Bronchial epithelial cell (primary cell): Measurements from ENCODE around the gene NRL. TPM values are rescaled to one million over a fixed set of nuclear protein-coding genes. Genes with fewer than 3 reads are reported as not detected.

Source experiments
- DNase-seq: peaks from one replicate; pipeline ENCODE4 v3.0.0-alpha.2; 2010; ENCODE audit warnings: low read depth
- FAIRE-seq: peaks from 2 replicates; lab custom pipeline; 2011; peaks lifted over from hg19 to GRCh38; lab: Jason Lieb, UNC
- H3K27me3 ChIP-seq: 2 replicates; pipeline ENCODE4 v1.5.1; 2011; ENCODE audit warnings: low read length; ENCODE audit not compliant: control insufficient read depth, insufficient read depth
- H3K36me3 ChIP-seq: 2 replicates; pipeline ENCODE4 v1.5.1; 2011; ENCODE audit warnings: low read length; ENCODE audit not compliant: control insufficient read depth, insufficient read depth
- H3K4me3 ChIP-seq: 2 replicates; pipeline ENCODE4 v1.5.1; 2011; ENCODE audit warnings: mild to moderate bottlenecking, low read depth, low read length, control low read depth
- CTCF ChIP-seq: IDR thresholded peaks from 2 replicates; pipeline ENCODE4 v1.5.1; 2011; ENCODE audit warnings: mild to moderate bottlenecking, moderate library complexity, low read length, control low read depth, inconsistent platforms; ENCODE audit not compliant: insufficient read depth, severe bottlenecking
- total RNA-seq: library from RNA; depleted of rRNA; stranded (reverse); fragments of >200 nt; gene quantifications from 2 replicates; pipeline ENCODE4 v1.2.1, GENCODE V29; 2014

NRL gene
- total RNA-seq, 1 donor from 2014 or later, result 0.79 TPM

GRCh38 chr14:24074625-24075484 lies 39.9 kb downstream of the NRL start:
- DNase-seq (no peak), FAIRE-seq (no peak)
- H3K27me3 ChIP-seq, result peaks cover 9% of the 10 kb centered on the region
- H3K36me3 ChIP-seq, result no peaks in the 10 kb centered on the region
- no peak for TF ChIP-seq CTCF
- H3K4me3 ChIP-seq, result no peak overlapping the region

GRCh38 chr14:24072881-24073877 lies 41.6 kb downstream of the NRL start:
- FAIRE-seq (no peak), DNase-seq (no peak)
- H3K27me3 ChIP-seq, result peaks cover 8% of the 10 kb centered on the region
- H3K4me3 ChIP-seq, result no peak overlapping the region
- no peak for TF ChIP-seq CTCF
- no peaks in the 10 kb centered on the region for H3K36me3 ChIP-seq

DNA sequence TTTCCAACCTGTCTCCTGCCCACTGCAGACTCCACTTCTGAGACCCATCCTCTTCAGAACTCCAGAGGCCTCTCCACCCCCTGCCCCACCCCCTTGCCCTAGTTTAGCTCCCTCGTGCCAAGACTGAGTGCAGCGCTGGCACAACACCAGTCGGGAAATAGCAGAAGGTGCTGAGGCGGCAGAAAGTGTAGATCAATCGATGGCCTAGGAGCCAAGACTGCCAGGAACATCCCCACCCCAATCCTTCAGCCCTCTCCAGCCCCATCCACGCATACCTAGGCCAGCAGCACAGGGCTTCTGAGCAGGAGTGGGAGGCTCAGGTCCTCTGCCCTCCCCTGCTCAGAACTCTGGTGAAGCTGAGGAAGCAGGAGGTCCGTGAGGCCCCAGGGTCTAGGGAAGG lies 42.3 kb downstream of the NRL start:
- Histone ChIP-seq H3K4me3 (no peak overlapping the region), H3K27me3 (peaks cover 6% of the 10 kb centered on the region), H3K36me3 (no peaks in the 10 kb centered on the region)
- no peak for TF ChIP-seq CTCF
- FAIRE-seq (no peak), DNase-seq (no peak)

- no peak for TF ChIP-seq CTCF
- no peak overlapping the region for H3K4me3 ChIP-seq
- DNase-seq, result no peak
- no peak for FAIRE-seq
- no peaks in the 10 kb centered on the region for H3K36me3 ChIP-seq
- H3K27me3 ChIP-seq, result peaks cover 6% of the 10 kb centered on the region
Measured at GRCh38 chr14:24071836-24072430, 42.8 kb downstream of the NRL start.

DNA sequence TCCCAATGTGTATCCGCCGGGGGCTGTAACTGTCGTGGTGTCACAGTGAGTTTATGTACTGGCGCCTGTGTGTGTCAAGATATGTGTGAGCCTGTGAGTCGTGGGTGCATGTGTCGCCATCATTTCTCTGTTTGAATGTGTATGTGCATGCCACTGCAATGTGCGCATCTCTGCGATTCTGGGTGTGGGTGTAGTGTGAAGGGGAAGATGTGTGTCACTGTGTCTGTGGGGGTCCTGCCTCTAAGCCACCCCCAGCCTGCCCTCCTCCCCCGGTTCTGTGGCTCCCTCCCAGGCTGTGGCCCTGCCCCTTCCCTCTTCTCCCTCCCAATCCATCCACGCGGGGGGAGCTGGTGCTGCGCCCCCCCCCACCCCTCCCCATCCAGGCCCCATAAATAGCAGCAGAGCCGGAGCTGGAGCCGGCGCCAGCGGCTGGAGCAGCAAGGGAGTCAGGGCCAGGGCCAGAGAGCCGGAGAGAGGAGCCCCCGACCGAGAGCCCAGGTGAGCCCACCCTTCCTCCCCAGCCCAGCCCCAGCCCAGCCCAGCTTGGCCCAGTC lies 43.5 kb downstream of the NRL start, which contains the start of gene CPNE6:
CPNE6 (plus strand) TSS at position 419 of the 554 bp plus-strand sequence. CDS start 1,375 bp downstream, outside the sequence.
- H3K4me3 ChIP-seq, result no peak within 1 kb of the TSS
- no peak for TF ChIP-seq CTCF
- H3K36me3 ChIP-seq, result no peaks in the 10 kb centered on the region
- DNase-seq (no peak), FAIRE-seq (no peak)
- peaks cover 6% of the 10 kb centered on the region for H3K27me3 ChIP-seq
